Measurements from ENCODE around the gene UFC1.

DNA sequence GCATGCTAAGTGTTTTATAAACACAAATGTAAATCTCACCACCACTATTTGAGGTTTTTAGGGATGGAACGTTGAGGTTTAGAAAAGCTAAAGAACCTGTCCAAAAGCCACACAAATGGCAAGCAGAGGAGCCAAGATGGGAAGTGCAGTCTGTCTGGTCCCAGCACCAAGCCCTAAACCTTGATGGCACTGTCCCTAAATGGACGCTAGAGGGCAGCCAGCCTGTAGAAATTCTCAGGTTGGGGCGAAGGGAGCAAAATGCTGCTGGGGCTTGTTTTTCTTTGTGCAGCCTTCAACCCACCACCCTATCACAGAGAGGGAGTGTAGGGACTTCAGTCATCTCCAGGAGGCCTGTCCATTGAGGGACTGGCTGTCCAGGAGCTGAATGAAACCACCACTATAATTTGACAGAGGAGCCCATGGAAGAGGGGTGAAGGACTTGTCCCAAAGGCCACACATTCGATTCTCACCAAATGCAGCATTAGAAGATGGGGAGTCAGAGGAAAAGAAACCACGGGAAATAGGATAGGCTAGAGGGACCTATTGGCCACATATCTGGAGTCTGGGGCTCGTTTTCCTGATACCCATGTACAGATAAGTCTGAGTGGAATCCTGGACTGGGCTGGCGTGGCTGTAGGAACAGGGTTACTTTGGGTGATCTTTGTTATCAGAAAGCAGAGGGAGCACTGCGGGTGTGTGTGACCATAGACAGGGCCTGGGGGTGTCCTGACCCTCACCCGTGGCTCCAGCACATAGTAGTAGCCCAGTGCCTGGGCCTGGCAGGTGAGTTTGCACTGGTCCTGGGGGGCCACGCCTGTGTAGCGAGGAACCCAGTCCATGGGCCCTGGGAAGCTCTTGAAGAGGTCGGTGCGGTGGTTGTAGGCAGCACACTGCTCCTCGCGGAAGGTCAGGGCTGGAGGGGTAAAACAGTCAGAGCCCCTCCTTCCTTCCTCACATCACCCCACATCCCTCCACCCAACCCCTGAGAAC lies 39.0 kb downstream of the UFC1 start:
- TF ChIP-seq EZH2phosphoT487 (IDR thresholded peaks at IDR 0.05; ENCODE audit: low read depth, severe bottlenecking, unreplicated experiment) = no peak
- TF ChIP-seq, protein P1, sequence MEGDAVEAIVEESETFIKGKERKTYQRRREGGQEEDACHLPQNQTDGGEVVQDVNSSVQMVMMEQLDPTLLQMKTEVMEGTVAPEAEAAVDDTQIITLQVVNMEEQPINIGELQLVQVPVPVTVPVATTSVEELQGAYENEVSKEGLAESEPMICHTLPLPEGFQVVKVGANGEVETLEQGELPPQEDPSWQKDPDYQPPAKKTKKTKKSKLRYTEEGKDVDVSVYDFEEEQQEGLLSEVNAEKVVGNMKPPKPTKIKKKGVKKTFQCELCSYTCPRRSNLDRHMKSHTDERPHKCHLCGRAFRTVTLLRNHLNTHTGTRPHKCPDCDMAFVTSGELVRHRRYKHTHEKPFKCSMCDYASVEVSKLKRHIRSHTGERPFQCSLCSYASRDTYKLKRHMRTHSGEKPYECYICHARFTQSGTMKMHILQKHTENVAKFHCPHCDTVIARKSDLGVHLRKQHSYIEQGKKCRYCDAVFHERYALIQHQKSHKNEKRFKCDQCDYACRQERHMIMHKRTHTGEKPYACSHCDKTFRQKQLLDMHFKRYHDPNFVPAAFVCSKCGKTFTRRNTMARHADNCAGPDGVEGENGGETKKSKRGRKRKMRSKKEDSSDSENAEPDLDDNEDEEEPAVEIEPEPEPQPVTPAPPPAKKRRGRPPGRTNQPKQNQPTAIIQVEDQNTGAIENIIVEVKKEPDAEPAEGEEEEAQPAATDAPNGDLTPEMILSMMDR (IDR thresholded peaks at IDR 0.05; ENCODE audit: poor library complexity) = peak; percentile 82

Measured in hepatocyte (in vitro differentiated cells).